ENCODE results near the gene SORBS2. TPM values are rescaled to one million over a fixed set of nuclear protein-coding genes. Genes with fewer than 3 reads are reported as not detected.

Gene SORBS2
- total and polyA plus RNA-seq, 2 donors (not counting 3 experiments of a cell fraction or from before 2014, with no cell fraction given), result 69.8 to 82.5 TPM

DNA sequence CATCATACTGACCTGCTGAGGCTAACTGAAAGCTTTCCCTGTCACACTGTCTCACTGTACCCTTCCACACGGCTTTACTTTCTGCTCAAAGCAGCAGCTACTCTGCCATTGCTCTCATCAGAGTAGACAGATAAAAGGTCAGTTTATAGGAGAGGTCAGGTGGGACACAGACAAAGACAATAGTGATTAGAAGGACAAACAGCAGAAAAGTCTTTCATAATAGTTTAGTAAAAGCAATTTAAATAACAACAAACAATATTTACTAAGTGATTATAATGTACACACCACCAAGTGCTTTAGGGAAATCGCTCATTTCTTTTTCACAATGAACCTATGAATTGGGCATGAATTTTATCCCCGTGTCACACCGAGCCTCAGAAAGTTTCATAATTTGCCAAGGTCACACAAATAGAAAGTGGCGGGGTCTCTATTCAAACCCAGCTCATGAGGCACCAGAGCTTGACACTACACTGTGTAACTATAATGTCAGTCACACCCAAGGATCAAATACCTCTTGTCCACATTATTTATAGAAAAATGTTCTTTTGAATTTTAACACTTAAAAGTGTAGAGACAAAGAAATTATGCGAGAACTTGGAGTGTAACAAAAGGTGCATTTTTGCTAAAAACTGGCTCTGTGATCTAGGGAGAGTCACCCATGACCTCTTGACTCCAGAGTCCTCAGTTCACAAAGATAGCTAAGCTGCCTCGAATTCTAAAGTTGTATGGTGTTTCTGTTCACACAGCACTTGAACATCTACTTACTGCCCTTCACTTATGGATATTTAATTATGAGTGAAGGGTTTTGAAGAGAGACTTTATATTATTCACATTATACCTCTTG lies 24.5 kb upstream of the SORBS2 start:
- dilution Hi-C loops (cut with MboI; ENCODE audit: extremely low pct_ligation_motif_present, low sequenced_read_pairs), result no loop called here
- TF ChIP-seq POLR2AphosphoS5 (IDR thresholded peaks at IDR 0.05; ENCODE audit: insufficient read depth, low read depth, low read length), result no peak
- no peak for TF ChIP-seq EZH2 (IDR thresholded peaks at IDR 0.05; ENCODE audit: borderline replicate concordance, low read depth, low read length, severe bottlenecking)
- TF ChIP-seq JUN (IDR thresholded peaks at IDR 0.05; ENCODE audit: borderline replicate concordance, insufficient read depth, insufficient read length, low read depth), result no peak
- TF ChIP-seq, protein P1, sequence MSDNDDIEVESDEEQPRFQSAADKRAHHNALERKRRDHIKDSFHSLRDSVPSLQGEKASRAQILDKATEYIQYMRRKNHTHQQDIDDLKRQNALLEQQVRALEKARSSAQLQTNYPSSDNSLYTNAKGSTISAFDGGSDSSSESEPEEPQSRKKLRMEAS (IDR thresholded peaks at IDR 0.05; ENCODE audit: insufficient read depth, insufficient read length), result no peak
- TF ChIP-seq POLR2A (IDR thresholded peaks at IDR 0.05; ENCODE audit: low read depth, low read length), result no peak
- TF ChIP-seq FOS (IDR thresholded peaks at IDR 0.05; ENCODE audit: borderline replicate concordance, insufficient read depth, low read length), result no peak
- no peak for TF ChIP-seq GATA2 (IDR thresholded peaks at IDR 0.05; ENCODE audit: insufficient read depth, insufficient read length, low read depth, low read length)
- TF ChIP-seq, protein P2, sequence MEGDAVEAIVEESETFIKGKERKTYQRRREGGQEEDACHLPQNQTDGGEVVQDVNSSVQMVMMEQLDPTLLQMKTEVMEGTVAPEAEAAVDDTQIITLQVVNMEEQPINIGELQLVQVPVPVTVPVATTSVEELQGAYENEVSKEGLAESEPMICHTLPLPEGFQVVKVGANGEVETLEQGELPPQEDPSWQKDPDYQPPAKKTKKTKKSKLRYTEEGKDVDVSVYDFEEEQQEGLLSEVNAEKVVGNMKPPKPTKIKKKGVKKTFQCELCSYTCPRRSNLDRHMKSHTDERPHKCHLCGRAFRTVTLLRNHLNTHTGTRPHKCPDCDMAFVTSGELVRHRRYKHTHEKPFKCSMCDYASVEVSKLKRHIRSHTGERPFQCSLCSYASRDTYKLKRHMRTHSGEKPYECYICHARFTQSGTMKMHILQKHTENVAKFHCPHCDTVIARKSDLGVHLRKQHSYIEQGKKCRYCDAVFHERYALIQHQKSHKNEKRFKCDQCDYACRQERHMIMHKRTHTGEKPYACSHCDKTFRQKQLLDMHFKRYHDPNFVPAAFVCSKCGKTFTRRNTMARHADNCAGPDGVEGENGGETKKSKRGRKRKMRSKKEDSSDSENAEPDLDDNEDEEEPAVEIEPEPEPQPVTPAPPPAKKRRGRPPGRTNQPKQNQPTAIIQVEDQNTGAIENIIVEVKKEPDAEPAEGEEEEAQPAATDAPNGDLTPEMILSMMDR (IDR thresholded peaks at IDR 0.05; ENCODE audit: extremely low read depth in 1 of 2, insufficient read depth in 1 of 2, low read depth in 1 of 2, low read length in 2 of 2), result no peak
- TF ChIP-seq MYC (IDR thresholded peaks at IDR 0.05; ENCODE audit: low read depth, low read length), result no peak

More for the DNA sequence above, 24.5 kb upstream of the SORBS2 start:
- Histone ChIP-seq H2AFZ (ENCODE audit: low read depth, low read length) (no peak overlapping the region), H3K36me3 (ENCODE audit: control insufficient read depth in 2 of 2, extremely low read depth in 1 of 2, insufficient read depth in 2 of 2, low read length in 2 of 2) (no peaks in the 10 kb centered on the region), H3K27me3 (ENCODE audit: control insufficient read depth in 2 of 2, insufficient read depth in 2 of 2, low read length in 2 of 2) (no peaks in the 10 kb centered on the region), H3K9me3 (replicated peaks; ENCODE audit: control insufficient read depth, insufficient read depth, low read length) (no peaks in the 10 kb centered on the region), H3K27ac (ENCODE audit: insufficient read depth, low read depth, low read length) (no peak overlapping the region), H3K79me2 (ENCODE audit: control insufficient read depth, insufficient read depth, low read length) (no peaks in the 10 kb centered on the region), H3K9me1 (replicated peaks; ENCODE audit: control insufficient read depth, extremely low read depth, insufficient read depth, low read length) (no peaks in the 10 kb centered on the region), H3K4me3 (replicated peaks in 1 of 3; ENCODE audit: insufficient read depth in 1 of 3, low read depth in 1 of 3, low read length in 3 of 3) (no peak overlapping the region), H4K20me1 (replicated peaks; ENCODE audit: control insufficient read depth, extremely low read depth, insufficient read depth, low read length) (no peaks in the 10 kb centered on the region), H3K4me2 (ENCODE audit: insufficient read depth, low read length) (no peak overlapping the region), H3K4me1 (ENCODE audit: control insufficient read depth, extremely low read depth, insufficient read depth, low read length) (peaks cover 50% of the 10 kb centered on the region), H3K9ac (replicated peaks; ENCODE audit: extremely low read depth, insufficient read depth, low read length) (no peak overlapping the region)
- CTCF ChIA-PET, result interaction anchor here (0.9 to 1.6 kb wide), 3 partner anchors 185 to 202 kb away, joined by 3 to 4 read pairs (median 3); no protein-coding TSS in a partner anchor
- POLR2A ChIA-PET, result no interaction called here
- intact Hi-C loops (cut with micrococcal nuclease), result loop anchor here (10.0 kb wide), 1 partner anchor 632 kb away; the partner anchor contains the start of genes CFAP97 and SNX25
- DNase-seq (ENCODE audit: low read depth, low spot score) (no peak), FAIRE-seq (no peak)
- BruUV-seq (replicated peaks), result no TSS peak

Data from endothelial cell of umbilical vein (primary cell).